NCI-H1417 (cell line): ENCODE data around the gene ATPAF1.
"Not testable (repeated sequence)": the region's sequence is repeated elsewhere in the genome, so short reads cannot be mapped to it uniquely, and the experiment has no call there.

Experiments used
- DNase-seq, 3 experiments: peaks; one replicate each; lab custom pipeline; 2025; lab: John Stamatoyannopoulos, UW

The ATPAF1 gene, protein sequence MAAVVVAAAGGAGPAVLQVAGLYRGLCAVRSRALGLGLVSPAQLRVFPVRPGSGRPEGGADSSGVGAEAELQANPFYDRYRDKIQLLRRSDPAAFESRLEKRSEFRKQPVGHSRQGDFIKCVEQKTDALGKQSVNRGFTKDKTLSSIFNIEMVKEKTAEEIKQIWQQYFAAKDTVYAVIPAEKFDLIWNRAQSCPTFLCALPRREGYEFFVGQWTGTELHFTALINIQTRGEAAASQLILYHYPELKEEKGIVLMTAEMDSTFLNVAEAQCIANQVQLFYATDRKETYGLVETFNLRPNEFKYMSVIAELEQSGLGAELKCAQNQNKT

DNA sequence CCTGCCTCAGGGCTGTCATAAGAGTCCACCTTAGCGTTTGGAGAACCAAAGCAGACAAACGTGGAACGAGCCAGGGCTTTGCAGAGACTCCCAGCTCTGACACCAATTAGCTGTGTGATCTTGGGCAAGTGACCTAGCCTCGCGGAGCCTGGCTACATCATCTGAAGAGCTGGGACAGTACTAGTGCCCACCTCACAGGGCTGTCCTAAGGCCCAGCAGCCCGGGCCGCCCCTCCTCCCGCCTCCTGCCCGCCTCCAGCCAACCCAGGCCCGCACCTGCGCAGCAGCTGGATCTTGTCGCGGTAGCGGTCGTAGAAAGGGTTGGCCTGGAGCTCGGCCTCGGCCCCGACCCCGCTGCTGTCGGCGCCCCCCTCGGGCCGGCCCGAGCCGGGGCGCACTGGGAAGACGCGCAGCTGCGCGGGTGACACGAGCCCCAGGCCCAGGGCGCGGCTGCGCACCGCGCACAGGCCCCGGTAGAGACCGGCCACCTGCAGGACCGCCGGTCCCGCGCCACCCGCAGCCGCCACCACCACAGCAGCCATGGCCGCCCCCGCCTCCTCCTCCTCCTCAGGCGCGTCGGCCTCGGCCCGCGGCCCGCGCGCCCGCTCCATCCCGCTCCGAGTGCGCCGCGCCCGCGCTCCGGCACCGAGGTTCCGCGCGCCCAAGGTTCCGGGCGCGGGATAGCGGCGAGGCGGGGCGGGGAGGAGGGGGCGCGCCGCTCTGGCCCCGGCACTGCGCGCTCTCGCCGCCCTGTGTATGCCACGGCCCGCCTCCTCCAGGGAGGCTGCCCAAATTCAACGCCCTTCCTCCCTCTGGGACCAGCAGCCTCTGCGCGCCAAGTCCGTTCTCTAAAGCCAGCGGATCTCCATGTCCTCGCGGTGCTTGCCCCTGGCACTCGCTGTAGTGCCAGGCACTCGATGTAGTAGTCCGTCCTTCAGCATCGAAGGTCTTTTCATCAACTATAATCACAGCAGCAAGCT lies at the start of gene ATPAF1:
ATPAF1 (minus strand) TSS at position 583 of the 979 bp plus-strand sequence; CDS start at position 541, 42 bp downstream.
- peak; percentile 75 to 82 (median 78) for DNase-seq

DNA sequence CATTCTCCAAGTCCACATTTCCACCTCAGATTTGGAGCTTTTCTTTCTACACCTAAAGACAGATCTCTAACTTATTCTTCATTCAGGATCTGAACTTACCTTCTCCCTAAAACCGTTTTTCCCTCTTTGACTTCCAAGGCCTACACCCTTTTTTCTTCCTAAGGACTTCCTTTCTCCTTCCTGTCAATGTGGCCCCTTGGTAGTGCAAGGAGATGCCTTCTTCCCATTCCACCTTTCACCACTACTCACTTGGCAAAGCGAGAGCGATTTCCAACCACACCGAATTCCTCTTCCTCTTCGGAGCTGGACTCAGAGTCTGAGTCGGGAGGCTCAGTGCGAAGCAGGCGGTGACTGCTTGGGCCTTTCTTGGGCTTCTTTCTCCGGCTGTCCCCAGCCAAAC lies 49.5 kb upstream of the ATPAF1 start:
- DNase-seq = no peak

DNA sequence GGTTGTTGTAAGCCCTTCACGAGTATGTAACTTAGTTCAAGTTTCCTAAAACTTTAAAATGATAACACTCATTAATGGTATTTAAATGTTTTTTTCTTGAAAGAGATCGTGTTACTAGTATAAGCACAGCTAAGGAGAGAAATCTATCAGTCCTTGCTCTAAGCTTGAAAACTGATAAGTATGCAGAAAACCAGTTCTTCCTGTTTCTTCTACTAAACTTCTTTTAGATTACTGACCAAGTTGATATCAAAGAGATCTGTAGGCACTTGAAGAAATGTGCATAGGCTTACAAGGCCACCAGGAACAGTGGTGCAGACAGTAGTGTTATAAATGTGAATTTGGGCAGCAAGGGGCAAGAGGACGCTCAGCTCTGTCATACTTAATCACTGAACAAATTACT lies 46.8 kb upstream of the ATPAF1 start:
- DNase-seq = no peak

DNA sequence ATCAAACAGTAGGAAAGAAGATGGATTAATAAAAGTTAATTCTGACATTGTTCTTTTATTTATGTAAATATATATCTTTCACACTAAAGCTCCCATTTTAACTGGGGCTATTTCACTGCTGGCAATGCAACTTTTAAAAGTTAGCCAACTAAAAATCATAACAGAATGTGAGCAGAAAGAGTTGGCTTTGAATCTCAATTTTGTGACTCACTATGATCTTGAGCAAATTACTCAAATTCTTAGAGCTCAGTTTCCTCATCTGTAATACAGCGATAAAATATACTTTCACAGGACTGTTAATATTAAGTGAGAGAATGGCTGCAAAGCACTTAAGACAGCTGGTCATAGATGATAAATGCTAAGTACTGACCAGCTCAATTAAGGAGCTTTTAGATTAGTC lies 40.0 kb upstream of the ATPAF1 start:
- no peak for DNase-seq

DNA sequence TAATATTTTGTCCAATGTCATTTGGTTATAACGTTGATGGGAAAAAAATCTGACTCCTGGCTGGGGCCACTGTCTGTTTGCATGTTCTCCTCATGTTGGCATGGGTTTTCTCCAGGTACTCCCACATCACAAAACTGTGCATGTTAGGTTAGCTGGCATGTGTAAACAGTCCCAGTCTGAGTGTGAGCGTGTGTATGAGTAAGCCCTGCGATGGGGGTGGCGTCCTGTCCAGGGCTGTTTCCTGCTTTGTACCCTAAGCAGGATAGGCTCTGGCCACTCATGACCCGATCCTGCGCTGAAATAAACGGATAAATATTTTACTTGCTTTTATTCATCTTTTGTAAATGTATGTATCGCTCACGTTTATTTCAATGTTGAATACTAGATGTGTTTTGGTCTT lies 37.2 kb upstream of the ATPAF1 start:
- DNase-seq = no peak

DNA sequence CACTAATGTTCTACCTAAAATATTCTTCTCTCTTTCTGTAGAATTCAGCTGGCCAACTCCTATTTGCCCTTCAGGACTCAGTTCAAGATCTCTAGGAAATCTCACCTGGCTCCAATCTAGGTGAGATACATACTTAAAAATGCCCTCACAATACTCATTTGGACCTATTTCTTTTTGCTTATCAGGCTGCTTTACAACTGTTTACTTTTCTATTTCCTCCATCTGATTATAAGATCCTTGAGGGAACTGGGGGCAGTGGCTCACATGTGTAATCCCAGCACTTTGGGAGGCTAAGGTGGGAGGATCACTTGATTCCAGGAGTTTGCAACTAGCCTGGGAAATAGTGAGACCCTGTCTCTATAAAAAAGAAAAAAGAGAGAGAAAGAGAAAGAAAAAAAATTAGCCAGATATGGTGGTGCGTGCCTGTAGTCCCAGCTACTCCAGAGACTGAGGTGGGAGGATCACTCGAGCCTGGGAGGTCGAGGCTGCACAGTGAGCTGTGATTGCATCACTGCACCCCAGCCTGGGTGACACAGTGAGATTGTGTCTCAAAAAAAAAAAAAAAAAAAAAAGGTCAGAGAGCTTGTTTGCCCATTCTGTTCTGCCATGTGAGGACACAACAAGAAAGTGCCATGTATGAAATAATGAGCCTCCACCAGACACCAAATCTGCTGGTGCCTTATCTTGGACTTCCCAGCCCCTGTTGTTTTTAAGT lies 35.9 kb upstream of the ATPAF1 start:
- no peak for DNase-seq

DNA sequence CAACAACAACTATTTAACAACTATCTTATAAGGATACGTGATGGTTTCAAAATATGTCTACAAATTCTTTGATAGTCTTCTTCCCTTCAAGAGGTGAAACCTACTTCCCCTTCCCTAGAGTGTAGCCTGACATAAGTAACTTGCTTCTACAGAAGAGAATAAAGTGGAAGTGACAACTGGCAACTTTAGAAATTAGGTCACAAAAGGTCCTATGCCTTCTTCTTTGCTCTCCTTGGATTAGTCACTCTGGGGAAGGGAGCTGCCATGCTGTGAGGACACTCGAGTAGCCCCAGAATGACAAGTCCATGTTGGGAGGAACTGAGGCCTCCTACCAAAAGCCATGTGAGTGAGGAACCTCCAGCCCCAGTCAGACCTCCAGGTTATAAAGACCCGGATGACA lies 31.5 kb upstream of the ATPAF1 start:
- DNase-seq = no peak

DNA sequence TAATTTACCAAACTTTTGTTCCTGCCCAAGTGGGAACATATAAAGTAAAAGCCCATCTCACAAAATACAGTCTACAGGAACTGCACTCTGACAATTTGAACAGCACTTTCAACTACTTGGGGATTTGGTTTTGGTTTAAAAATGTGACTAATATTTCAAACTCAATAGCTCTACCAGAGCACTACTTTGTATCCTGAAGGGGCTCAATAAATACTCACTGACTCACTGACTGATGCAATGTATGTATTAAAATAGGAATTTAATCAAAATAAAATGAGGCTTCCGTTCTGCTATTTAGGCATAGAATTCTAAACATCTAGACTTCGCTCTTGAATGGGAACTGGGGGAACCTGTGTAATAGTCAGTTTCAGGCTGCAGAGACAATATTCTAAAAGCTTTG lies 28.9 kb upstream of the ATPAF1 start:
- no peak for DNase-seq

DNA sequence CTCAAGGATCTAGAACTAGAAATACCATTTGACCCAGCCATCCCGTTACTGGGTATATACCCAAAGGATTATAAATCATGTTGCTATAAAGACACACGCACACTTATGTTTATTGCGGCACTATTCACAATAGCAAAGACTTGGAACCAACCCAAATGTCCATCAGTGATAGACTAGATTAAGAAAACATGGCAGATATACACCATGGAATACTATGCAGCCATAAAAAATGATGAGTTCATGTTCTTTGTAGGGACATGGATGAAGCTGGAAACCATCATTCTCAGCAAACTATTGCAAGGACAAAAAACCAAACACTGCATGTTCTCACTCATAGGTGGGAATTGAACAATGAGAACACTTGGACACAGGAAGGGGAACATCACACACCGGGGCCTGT lies 26.5 kb upstream of the ATPAF1 start:
- not testable (repeated sequence) for DNase-seq

DNA sequence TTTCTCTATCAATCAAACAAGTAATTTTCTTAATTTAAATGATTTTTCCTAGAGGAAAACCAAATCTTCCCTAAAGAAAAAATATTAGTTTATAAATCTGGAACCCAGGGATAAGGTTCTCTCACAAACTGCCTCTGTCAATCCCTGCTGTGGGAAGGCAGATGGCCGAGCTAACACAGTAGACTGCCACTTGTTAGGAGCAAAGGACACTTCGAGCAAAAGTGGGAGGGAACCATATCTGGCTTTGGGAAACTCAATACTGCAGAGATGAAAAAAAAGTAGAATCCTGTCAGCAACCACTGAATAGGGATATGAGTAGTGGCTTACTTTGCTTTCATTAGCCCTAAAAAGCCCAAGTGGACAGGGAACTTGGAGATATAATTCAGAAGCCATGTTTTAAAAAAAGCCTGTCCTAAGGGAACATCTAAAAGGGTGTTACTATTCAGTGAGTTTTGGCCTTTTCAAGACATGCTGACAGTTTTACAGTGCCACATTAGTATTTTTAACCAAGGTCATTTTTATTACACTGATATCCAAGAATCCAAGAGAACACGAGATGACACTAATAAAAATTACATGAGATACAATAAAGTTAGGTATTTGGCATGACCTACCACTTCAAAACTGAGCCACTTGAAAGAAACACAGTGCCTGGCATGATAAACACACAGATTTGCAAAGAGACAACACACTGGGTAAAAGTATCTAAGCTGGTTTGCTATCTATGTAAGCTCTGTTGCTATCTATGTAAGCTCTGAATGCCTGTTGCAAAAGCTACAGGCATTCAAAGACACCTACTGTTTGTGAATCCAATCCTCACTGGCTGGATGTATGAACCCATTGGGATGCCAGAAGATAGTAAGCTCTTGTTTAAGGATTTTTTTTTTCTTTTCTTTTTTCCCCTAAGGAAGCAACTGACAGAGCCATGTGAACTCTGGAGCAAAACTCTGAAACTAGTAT lies 24.9 kb upstream of the ATPAF1 start:
- DNase-seq = no peak

DNA sequence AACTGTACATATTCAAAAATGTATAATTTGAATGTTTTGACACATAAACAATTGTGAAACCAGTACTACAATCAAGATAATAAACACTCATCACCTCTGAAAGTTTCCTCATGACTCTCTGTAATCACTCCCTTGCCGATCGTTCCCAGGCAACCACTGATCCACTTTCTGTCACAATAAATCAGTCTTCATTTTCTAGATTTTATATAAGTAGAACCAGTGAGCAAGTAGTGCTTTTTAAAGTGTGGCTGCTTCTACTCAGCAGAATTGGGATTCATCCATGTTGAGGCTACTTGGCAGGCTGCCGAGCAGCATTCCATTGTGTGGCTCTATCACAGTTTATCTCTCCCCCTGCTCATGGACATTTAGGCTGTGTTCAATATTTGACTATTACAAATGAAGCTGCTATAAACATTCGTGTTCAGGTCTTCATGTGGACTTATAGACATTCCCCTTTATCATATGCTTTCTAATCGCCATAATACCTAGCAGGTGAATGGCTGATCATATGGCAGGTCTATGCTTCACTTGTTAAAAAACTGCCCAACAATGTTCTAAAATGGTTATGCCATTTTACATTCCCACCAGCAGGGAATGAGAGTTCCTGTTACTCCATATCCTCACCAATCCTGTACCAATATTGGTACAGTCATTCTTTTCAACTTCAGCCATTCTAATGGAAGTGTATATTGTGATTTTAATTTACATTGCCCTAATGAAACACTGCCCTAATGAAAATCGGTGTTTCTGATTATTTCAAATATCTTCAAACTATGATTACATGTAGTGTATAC lies 24.0 kb upstream of the ATPAF1 start:
- no peak for DNase-seq

DNA sequence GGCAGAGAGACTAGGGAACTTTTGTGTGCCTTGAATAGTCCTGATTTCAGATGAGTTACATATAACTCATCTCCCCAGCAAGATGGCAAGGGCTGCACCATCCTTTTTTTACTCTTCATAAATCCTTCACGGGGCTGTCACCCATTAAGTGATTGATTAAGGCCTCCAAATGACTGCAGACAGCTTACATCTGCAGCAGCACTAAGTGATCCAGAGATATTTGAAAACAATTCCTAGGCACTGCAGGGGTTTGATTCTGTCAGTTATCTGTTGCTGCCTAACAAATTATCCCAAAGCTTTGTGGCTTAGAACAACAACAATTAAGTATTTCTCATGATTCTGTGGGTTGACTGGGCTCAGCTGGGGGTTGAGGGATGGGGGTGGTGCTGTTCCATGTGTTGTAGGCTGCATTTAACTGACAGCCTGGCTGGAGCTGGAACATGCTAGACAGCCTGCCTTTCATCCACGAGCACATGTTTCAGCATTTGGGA lies 22.8 kb upstream of the ATPAF1 start:
- peak in 2 of 3 experiments; percentile 19 to 70 for DNase-seq

DNA sequence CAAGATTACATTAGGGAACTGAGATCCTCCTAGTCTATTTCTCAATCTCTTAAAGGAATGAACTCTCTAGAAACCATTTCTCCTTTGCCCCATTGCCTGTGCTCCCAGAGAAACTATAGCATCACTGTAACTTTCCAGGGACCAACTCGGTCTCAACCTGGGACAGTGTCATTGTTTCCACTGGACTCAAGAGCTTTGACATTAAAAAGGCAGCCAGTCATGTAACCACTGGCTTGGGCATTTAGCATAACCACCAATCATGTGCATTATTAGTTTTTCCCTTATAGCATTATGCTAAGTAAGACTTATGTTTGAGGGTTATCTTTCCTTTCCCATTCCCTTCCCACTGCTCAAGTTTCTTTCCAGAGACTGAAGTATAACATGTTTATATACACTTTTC lies 21.7 kb upstream of the ATPAF1 start:
- DNase-seq = no peak

DNA sequence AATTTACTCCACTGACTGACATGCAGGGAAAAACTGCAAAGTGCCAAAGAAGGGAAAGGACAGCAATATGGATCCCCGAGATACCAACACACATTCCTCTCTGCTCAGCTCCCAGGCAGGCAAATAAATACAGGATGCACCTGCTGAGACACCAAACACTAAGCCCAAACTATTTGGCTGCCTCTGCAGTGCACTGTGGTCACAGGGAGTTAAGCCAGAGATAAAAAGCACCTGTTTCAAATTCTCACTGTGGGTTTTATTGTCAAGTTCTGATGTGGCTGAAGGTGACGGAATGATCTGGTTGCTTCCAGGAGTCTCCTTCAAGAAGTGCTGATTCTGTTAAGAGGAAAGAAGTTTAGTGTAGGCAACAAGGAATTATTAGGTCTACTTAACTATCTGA lies 21.2 kb upstream of the ATPAF1 start:
- DNase-seq = no peak

DNA sequence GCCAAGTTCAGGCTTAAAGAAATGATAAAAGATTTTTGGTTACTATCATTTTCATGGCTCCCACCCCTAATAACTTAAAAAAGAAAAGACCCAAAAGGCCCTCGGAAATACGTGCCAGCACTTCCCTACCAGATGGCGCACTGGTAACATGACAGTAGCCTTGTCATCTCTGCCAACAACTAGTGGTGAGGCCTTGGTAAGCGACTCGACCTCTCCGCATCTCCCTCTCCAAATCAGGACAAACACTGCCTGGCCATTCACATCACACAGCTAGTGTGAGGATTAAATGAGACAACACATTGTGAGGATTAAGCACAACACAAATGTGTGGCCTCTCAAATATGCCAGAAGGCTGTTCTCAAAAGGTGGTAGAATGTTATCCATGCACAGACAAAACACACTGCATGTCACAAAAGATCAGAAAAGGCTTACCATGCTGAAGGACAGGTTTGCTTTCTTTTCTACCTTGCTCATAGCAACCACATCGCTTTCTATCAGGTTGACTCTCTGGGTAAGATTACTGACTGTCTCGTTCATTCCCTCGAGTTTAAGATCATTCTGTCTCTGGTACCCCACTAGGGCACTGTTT lies 19.9 kb upstream of the ATPAF1 start:
- no peak for DNase-seq

DNA sequence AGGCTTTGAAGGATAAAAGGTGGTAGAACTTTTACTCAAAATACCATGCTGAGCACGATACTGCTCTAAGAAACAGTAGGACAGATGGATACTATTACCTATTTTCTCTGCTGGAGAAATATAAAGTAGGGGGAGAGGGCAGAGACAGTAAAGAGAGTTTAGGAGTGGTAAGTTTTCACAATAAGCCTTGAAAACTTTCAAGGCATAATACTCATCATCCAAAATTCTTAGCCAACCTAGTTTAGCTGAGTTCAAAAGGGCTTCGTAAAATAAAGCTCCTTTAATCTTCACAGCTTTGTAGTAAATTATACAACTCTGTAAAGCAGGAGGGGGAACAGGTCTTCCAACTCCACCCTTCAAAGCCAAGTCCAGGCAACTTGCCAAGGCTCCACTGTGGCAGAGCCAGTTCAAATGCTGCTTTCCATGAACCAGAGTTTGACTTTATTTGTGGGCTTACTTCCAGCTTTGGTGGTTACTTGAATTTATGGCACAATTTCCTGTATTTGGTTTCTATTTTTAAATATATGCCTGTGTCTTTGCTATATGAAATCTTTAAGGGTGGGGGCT lies 19.0 kb upstream of the ATPAF1 start:
- DNase-seq = no peak

DNA sequence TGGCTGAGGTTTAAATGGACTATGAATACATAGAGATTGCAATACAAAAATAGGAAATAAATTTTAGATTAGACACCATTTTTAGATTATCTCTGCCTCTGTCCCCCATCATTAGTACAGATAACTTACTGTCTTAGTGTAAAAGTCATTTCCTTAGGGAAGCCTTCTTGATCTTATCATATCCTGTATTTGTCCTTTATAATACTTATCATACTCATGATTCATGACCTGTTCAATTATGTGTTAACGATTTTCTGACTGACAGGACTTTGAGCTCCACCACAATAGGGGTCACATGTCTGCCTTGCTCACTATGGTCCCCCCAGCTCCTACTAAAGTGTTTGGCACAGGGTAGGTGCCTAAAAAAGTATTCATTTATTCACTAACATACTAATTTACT lies 18.1 kb upstream of the ATPAF1 start:
- DNase-seq = no peak

DNA sequence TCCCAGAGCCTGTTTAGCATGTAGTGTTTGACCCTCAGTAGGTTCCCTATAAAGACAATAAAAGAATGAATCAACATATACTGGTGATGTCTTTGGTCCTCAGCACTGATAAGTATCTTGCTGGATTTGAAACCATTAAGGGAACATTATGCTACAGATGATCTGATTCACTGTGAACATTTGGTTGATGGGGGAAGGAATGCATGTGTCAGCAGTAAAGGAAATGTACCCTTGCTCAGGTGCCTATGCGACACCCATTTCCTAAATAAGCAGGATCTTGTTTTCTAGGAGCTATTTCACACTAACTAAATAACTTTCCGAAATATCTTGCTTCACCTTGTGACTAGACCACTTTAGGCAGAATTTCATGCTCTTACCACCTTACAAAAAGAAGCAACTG lies 16.5 kb upstream of the ATPAF1 start:
- DNase-seq = no peak

DNA sequence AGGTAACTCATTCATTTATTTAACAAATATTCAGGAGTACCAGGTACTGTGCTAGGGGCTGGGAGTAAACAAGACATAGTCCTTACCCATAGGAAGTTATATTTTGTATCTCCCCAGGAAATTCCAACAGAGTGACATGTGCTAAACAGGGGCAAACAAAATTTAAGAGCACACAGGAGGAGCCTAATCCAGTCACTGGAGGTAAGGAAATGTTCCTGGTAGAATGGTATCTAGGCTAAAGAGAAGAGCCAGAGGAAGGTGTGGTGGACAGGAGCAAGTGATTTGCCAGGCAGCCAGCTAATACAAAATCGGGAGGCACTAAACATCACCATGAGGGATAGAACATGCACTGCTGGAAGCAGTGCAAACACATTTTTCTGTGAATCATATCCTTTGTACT lies 13.9 kb upstream of the ATPAF1 start:
- DNase-seq = no peak
